ENCODE results near the gene STUB1. TPM values are rescaled to one million over a fixed set of nuclear protein-coding genes. Genes with fewer than 3 reads are reported as not detected.

STUB1 gene
- total RNA-seq (10 to 100 TPM; 65.5 to 67.4 TPM), total RNA-seq (46.9 to 70.6 reads per million in 2 donors)

GRCh38 chr16:679814-680624 lies at the start of gene STUB1:
STUB1 (plus strand) TSS chr16:680410; CDS start chr16:680526, 116 bp downstream.
- Mint-ChIP-seq H3K4me1 (peaks cover 22% of the 10 kb centered on the region), H3K4me3 (peak within 1 kb of the TSS; percentile 83), H3K36me3 (ENCODE audit: low read depth) (no peaks in the 10 kb centered on the region), H3K27me3 (no peaks in the 10 kb centered on the region), H3K27ac (peak within 1 kb of the TSS; percentile 37)
- peak; percentile 76 to 89 (median 89) for DNase-seq
- no peaks in the 10 kb centered on the region for H3K9me3 ChIP-seq (ENCODE audit: control insufficient read depth, low read length, poor library complexity, severe bottlenecking)
- ATAC-seq = peak; percentile 55

- no peak within 1 kb of the TSS for H3K27ac Mint-ChIP-seq
- DNase-seq (no peak), ATAC-seq (no peak)
- peak within 1 kb of the TSS; percentile 36 for H3K4me3 Mint-ChIP-seq
- H3K36me3 Mint-ChIP-seq (ENCODE audit: low read depth) = no peaks in the 10 kb centered on the region
- H3K4me1 Mint-ChIP-seq = peaks cover 4% of the 10 kb centered on the region
- no peaks in the 10 kb centered on the region for H3K27me3 Mint-ChIP-seq
- no peaks in the 10 kb centered on the region for H3K9me3 ChIP-seq (ENCODE audit: control insufficient read depth, low read length, poor library complexity, severe bottlenecking)
Observed at GRCh38 chr16:630815-631405, 49.3 kb upstream of the STUB1 start, which contains the start of gene WFIKKN1. WFIKKN1 (plus strand) TSS chr16:630985; CDS start chr16:631254, 269 bp downstream.

GRCh38 chr16:631808-632358 lies 48.3 kb upstream of the STUB1 start:
- DNase-seq (no peak), ATAC-seq (no peak)
- Mint-ChIP-seq H3K4me1 (peaks cover 9% of the 10 kb centered on the region), H3K27me3 (peaks cover 6% of the 10 kb centered on the region), H3K4me3 (no peak overlapping the region), H3K36me3 (ENCODE audit: low read depth) (peaks cover 2% of the 10 kb centered on the region), H3K27ac (no peak overlapping the region)
- no peaks in the 10 kb centered on the region for H3K9me3 ChIP-seq (ENCODE audit: control insufficient read depth, low read length, poor library complexity, severe bottlenecking)

GRCh38 chr16:632486-633335 lies 47.5 kb upstream of the STUB1 start:
- DNase-seq = no peak
- Mint-ChIP-seq H3K27me3 (peaks cover 7% of the 10 kb centered on the region), H3K4me3 (no peak overlapping the region)

GRCh38 chr16:633336-634050 lies 46.7 kb upstream of the STUB1 start:
- H3K27me3 Mint-ChIP-seq = peaks cover 7% of the 10 kb centered on the region
- H3K9me3 ChIP-seq (ENCODE audit: control insufficient read depth, low read length, poor library complexity, severe bottlenecking) = no peaks in the 10 kb centered on the region
- DNase-seq (no peak), ATAC-seq (no peak)
- peaks cover 2% of the 10 kb centered on the region for H3K36me3 Mint-ChIP-seq (ENCODE audit: low read depth)
- H3K4me1 Mint-ChIP-seq = peaks cover 9% of the 10 kb centered on the region
- H3K27ac Mint-ChIP-seq = no peak overlapping the region
- no peak overlapping the region for H3K4me3 Mint-ChIP-seq

More at GRCh38 chr16:632486-633335, 47.5 kb upstream of the STUB1 start:
- peaks cover 9% of the 10 kb centered on the region for H3K4me1 Mint-ChIP-seq
- H3K27ac Mint-ChIP-seq = no peak overlapping the region
- no peaks in the 10 kb centered on the region for H3K9me3 ChIP-seq (ENCODE audit: control insufficient read depth, low read length, poor library complexity, severe bottlenecking)
- peaks cover 2% of the 10 kb centered on the region for H3K36me3 Mint-ChIP-seq (ENCODE audit: low read depth)
- ATAC-seq = no peak

GRCh38 chr16:634051-634670 lies 46.0 kb upstream of the STUB1 start:
- H3K27ac Mint-ChIP-seq = no peak overlapping the region
- ATAC-seq (no peak), DNase-seq (no peak)
- peaks cover 2% of the 10 kb centered on the region for H3K36me3 Mint-ChIP-seq (ENCODE audit: low read depth)
- H3K9me3 ChIP-seq (ENCODE audit: control insufficient read depth, low read length, poor library complexity, severe bottlenecking) = no peaks in the 10 kb centered on the region
- H3K27me3 Mint-ChIP-seq = peaks cover 7% of the 10 kb centered on the region
- H3K4me1 Mint-ChIP-seq = peaks cover 9% of the 10 kb centered on the region
- peak overlapping the region; percentile 79 for H3K4me3 Mint-ChIP-seq

- H3K27ac Mint-ChIP-seq = no peak overlapping the region
- peak overlapping the region; percentile 79 for H3K4me3 Mint-ChIP-seq
- ATAC-seq (no peak), DNase-seq (no peak)
- no peaks in the 10 kb centered on the region for H3K9me3 ChIP-seq (ENCODE audit: control insufficient read depth, low read length, poor library complexity, severe bottlenecking)
- H3K27me3 Mint-ChIP-seq = peaks cover 7% of the 10 kb centered on the region
- peaks cover 2% of the 10 kb centered on the region for H3K36me3 Mint-ChIP-seq (ENCODE audit: low read depth)
- H3K4me1 Mint-ChIP-seq = peaks cover 9% of the 10 kb centered on the region
Observed at GRCh38 chr16:634996-635395, 45.2 kb upstream of the STUB1 start.

GRCh38 chr16:635573-636205 lies 44.5 kb upstream of the STUB1 start:
- no peak for DNase-seq
- H3K4me1 Mint-ChIP-seq = peaks cover 9% of the 10 kb centered on the region
- H3K9me3 ChIP-seq (ENCODE audit: control insufficient read depth, low read length, poor library complexity, severe bottlenecking) = no peaks in the 10 kb centered on the region
- H3K36me3 Mint-ChIP-seq (ENCODE audit: low read depth) = peaks cover 2% of the 10 kb centered on the region
- H3K27me3 Mint-ChIP-seq = peaks cover 7% of the 10 kb centered on the region
- H3K27ac Mint-ChIP-seq = peak overlapping the region; percentile 100
- H3K4me3 Mint-ChIP-seq = peak overlapping the region; percentile 79
- no peak for ATAC-seq

- H3K4me1 Mint-ChIP-seq = peaks cover 9% of the 10 kb centered on the region
- H3K27ac Mint-ChIP-seq = peak within 1 kb of the TSS; percentile 100
- peak within 1 kb of the TSS; percentile 97 for H3K4me3 Mint-ChIP-seq
- peaks cover 2% of the 10 kb centered on the region for H3K36me3 Mint-ChIP-seq (ENCODE audit: low read depth)
- DNase-seq = peak; percentile 88 to 90 (median 89)
- peaks cover 7% of the 10 kb centered on the region for H3K27me3 Mint-ChIP-seq
- ATAC-seq = peak; percentile 91
- no peaks in the 10 kb centered on the region for H3K9me3 ChIP-seq (ENCODE audit: control insufficient read depth, low read length, poor library complexity, severe bottlenecking)
Observed at GRCh38 chr16:636206-637080, 43.8 kb upstream of the STUB1 start, which contains the start of gene METTL26. METTL26 (minus strand) TSS chr16:636305; CDS start chr16:636290, 15 bp downstream.

- peak overlapping the region; percentile 97 for H3K4me3 Mint-ChIP-seq
- DNase-seq (peak; percentile 68 to 89 (median 86)), ATAC-seq (peak; percentile 67)
- H3K4me1 Mint-ChIP-seq = peaks cover 9% of the 10 kb centered on the region
- H3K27ac Mint-ChIP-seq = peak overlapping the region; percentile 100
- peaks cover 7% of the 10 kb centered on the region for H3K27me3 Mint-ChIP-seq
- H3K9me3 ChIP-seq (ENCODE audit: control insufficient read depth, low read length, poor library complexity, severe bottlenecking) = no peaks in the 10 kb centered on the region
- peaks cover 2% of the 10 kb centered on the region for H3K36me3 Mint-ChIP-seq (ENCODE audit: low read depth)
Observed at GRCh38 chr16:637081-638018, 42.9 kb upstream of the STUB1 start.
